NB4 (cell line): ENCODE results near the gene PKD2L2.

ENCODE experiments used
- MAX ChIP-seq: IDR thresholded peaks from 2 replicates; pipeline ENCODE4 v1.6.1; 2011; ENCODE audit warnings: low read depth, low read length
- POLR2A ChIP-seq: IDR thresholded peaks from 2 replicates; pipeline ENCODE4 v1.6.1; 2011; ENCODE audit warnings: mild to moderate bottlenecking; ENCODE audit not compliant: insufficient read length; ENCODE audit errors: extremely low read depth

- no peak for TF ChIP-seq POLR2A
- no peak for TF ChIP-seq MAX
Observed at GRCh38 chr5:137870647-137871339, 18.5 kb upstream of the PKD2L2 start.
